Esophagus muscularis mucosa (tissue), 4 donors: ENCODE measurements around the gene MRPL24.

Experiments
- EP300 ChIP-seq: sonication (generic); formaldehyde crosslinking; IDR thresholded peaks from one replicate; pipeline ENCODE4 v1.6.1; 2017; ENCODE audit warnings: antibody characterized with exemption
- POLR2A ChIP-seq: fragments of 450-650 bp; IDR thresholded peaks from one replicate; pipeline ENCODE4 v1.6.1; 2017; ENCODE audit warnings: antibody characterized with exemption, moderate library complexity, mild to moderate bottlenecking, low read depth
- TF ChIP-seq, protein P1 (sequence below), 3 experiments: fragments of 200-600 bp in 2 of 3; fragments of 450-650 bp in 1 of 3; sonication (generic) in 2 of 3; IDR thresholded peaks; one replicate each; pipeline ENCODE4 v1.5.1; 2017 to 2019; ENCODE audit warnings: antibody characterized with exemption in 3 of 3, mild to moderate bottlenecking in 2 of 3, moderate library complexity in 1 of 3

DNA sequence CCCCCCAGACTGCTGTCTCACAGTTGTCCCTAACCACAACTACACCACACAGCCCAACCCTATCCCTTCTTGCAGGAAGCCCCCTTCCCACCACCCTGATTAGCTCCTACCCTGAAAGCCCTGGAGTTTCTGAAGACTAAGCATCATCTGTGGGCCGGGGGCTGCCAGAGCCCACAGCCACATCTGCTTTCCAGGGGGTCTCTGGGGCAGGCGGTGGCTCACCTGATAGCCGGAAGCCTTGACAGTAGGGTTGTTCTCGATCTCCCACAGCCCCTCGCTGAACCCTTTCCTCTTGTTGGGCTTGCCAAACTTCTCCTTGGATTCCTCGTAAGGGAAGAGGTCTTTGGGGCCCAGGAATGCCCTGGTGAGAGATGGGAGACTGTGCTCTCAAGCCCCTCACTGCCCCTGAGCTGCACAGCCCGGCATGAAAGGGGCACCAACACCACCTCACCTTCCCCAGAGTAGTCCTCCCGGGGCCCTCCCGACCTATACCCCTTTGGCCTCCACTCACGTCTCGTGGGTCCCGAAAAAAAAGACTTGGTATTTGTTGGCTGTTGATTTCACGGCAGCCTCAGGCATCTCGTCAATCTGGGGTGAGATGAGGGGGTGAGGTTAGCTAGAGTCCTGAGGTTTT is 4.0 kb upstream of the MRPL24 start:
- TF ChIP-seq EP300 (no peak), POLR2A (no peak)
- TF ChIP-seq, protein P1, sequence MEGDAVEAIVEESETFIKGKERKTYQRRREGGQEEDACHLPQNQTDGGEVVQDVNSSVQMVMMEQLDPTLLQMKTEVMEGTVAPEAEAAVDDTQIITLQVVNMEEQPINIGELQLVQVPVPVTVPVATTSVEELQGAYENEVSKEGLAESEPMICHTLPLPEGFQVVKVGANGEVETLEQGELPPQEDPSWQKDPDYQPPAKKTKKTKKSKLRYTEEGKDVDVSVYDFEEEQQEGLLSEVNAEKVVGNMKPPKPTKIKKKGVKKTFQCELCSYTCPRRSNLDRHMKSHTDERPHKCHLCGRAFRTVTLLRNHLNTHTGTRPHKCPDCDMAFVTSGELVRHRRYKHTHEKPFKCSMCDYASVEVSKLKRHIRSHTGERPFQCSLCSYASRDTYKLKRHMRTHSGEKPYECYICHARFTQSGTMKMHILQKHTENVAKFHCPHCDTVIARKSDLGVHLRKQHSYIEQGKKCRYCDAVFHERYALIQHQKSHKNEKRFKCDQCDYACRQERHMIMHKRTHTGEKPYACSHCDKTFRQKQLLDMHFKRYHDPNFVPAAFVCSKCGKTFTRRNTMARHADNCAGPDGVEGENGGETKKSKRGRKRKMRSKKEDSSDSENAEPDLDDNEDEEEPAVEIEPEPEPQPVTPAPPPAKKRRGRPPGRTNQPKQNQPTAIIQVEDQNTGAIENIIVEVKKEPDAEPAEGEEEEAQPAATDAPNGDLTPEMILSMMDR (IDR thresholded peaks at IDR 0.05), result no peak
